Heart left ventricle (tissue), 13 donors: ENCODE data around the gene MIER3.

ENCODE experiments used
- CTCF ChIP-seq, 12 donors: fragments of 200-600 bp; sonication (generic) in 4 of 12; IDR thresholded peaks; one replicate each; pipeline versions ENCODE4 v1.5.0 to v1.8.0; 2018 to 2022; ENCODE audit warnings: antibody characterized with exemption in 12 of 12, mild to moderate bottlenecking in 5 of 12
- POLR2A ChIP-seq, 2 donors: fragments of 450-650 bp; IDR thresholded peaks; one replicate each; pipeline ENCODE4 v1.6.1; 2017; ENCODE audit warnings: antibody characterized with exemption in 2 of 2, mild to moderate bottlenecking in 2 of 2, moderate library complexity in 2 of 2
- donor health status: ischemic (EF 13 %, LVEDD 7.1; RV severe dilation, severe dysfunction).
- donor health status: DM: no; HTN: yes; CAD: no.
- donor health status: DM: no; HTN: no; CAD: no.
- donor health status: ischemic (EF 25% LVEDD 6.9; RV normal size, moderate dysfunction).
- donor health status: ischemic (EF 25% LVEDD 5.7; RV mildly dilated, moderate dysfunction).
- donor health status: ischemic (EF 35%, LVEDD 5.7; RV mildly dilated, moderate dysfunction).
- donor health status: nonischemic (EF 11% LVEDD 7.7; RV severe dilation, severe dysfunction).
- donor health status: DM: yes; HTN: yes; CAD: no.
- donor health status: PGD.
- donor health status: ischemic (EF 29% LVEDD 5.4; RV normal size, mild dysfunction).
- donor health status: nonischemic (EF 23%, LVEDD 6.1; RV moderate dilation, normal function).

GRCh38 chr5:56962286-56962685 is 10.4 kb upstream of the MIER3 start:
- TF ChIP-seq CTCF (IDR thresholded peaks at IDR 0.05) (no peak), POLR2A (IDR thresholded peaks at IDR 0.05) (no peak)
